HCT116 (cell line): ENCODE data around the gene RCAN2.

ENCODE experiments used
- POLR2A ChIP-seq: IDR thresholded peaks from 2 replicates; pipeline ENCODE4 v1.7.0; 2011; ENCODE audit warnings: borderline replicate concordance; ENCODE audit not compliant: insufficient read depth, insufficient read length; ENCODE audit errors: extremely low read depth
- POLR2AphosphoS5 ChIP-seq: IDR thresholded peaks from 2 replicates; pipeline ENCODE4 v1.6.1; 2011; ENCODE audit warnings: mild to moderate bottlenecking, low read depth, low read length, moderate library complexity
- ZNF274 ChIP-seq: fragments of 200-500 bp; sonication (Bioruptor generic); IDR thresholded peaks from 2 replicates; pipeline ENCODE4 v1.6.1; 2014; ENCODE audit warnings: mild to moderate bottlenecking, low read depth, low read length, inconsistent platforms
- TF ChIP-seq, protein P1 (sequence below), 3 experiments: fragments of 200-600 bp in 1 of 3; sonication (generic) in 1 of 3; IDR thresholded peaks in 2 of 3; conservative IDR thresholded peaks in 1 of 3; 2 replicates each; pipeline ENCODE4 v1.5.1; 2012 to 2017; ENCODE audit warnings: low read depth in 2 of 3, low read length in 2 of 3, antibody characterized with exemption in 1 of 3, borderline replicate concordance in 1 of 3, control low read depth in 1 of 3, mild to moderate bottlenecking in 1 of 3, mixed read lengths in 1 of 3, mixed run types in 1 of 3, moderate library complexity in 1 of 3; ENCODE audit not compliant: insufficient read depth in 1 of 3
- TF ChIP-seq, protein P2 (sequence below): IDR thresholded peaks from 2 replicates; pipeline ENCODE4 v1.6.1; 2012

DNA sequence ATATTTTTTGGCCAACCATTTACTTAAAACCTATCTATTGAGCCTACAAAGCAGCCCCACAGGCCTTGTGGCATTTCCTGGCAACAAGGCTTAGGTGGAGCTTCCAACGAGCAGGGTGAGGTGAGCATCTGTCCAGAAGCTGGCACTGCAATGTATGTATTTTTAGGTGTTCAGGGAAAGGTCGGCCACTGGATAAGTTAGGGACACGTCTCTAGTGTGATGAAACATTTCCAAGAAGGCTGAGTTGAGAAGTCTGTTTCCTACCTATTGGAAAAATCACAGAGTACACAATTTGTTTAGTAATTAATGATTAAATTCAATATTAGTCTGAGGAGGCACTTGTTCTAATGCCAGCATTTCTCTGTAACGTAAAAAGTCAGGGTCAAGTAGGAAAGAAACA lies 17.8 kb upstream of the RCAN2 start:
- TF ChIP-seq, protein P1, sequence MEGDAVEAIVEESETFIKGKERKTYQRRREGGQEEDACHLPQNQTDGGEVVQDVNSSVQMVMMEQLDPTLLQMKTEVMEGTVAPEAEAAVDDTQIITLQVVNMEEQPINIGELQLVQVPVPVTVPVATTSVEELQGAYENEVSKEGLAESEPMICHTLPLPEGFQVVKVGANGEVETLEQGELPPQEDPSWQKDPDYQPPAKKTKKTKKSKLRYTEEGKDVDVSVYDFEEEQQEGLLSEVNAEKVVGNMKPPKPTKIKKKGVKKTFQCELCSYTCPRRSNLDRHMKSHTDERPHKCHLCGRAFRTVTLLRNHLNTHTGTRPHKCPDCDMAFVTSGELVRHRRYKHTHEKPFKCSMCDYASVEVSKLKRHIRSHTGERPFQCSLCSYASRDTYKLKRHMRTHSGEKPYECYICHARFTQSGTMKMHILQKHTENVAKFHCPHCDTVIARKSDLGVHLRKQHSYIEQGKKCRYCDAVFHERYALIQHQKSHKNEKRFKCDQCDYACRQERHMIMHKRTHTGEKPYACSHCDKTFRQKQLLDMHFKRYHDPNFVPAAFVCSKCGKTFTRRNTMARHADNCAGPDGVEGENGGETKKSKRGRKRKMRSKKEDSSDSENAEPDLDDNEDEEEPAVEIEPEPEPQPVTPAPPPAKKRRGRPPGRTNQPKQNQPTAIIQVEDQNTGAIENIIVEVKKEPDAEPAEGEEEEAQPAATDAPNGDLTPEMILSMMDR (IDR thresholded peaks at IDR 0.05 in 2 of 3, conservative IDR thresholded peaks at IDR 0.05 in 1 of 3; ENCODE audit: borderline replicate concordance in 1 of 3, insufficient read depth in 1 of 3, low read depth in 2 of 3, low read length in 2 of 3), result no peak
- TF ChIP-seq ZNF274, result no peak
- TF ChIP-seq POLR2A, result no peak
- TF ChIP-seq, protein P2, sequence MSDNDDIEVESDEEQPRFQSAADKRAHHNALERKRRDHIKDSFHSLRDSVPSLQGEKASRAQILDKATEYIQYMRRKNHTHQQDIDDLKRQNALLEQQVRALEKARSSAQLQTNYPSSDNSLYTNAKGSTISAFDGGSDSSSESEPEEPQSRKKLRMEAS, result no peak
- TF ChIP-seq POLR2AphosphoS5, result no peak
